Measurements from ENCODE around the gene PCNX3. TPM values are rescaled to one million over a fixed set of nuclear protein-coding genes. Genes with fewer than 3 reads are reported as not detected.

The PCNX3 gene
- total and polyA plus RNA-seq, 2 donors (not counting 3 experiments of a cell fraction or from before 2014, with no cell fraction given), result 42.6 to 53.9 TPM

DNA sequence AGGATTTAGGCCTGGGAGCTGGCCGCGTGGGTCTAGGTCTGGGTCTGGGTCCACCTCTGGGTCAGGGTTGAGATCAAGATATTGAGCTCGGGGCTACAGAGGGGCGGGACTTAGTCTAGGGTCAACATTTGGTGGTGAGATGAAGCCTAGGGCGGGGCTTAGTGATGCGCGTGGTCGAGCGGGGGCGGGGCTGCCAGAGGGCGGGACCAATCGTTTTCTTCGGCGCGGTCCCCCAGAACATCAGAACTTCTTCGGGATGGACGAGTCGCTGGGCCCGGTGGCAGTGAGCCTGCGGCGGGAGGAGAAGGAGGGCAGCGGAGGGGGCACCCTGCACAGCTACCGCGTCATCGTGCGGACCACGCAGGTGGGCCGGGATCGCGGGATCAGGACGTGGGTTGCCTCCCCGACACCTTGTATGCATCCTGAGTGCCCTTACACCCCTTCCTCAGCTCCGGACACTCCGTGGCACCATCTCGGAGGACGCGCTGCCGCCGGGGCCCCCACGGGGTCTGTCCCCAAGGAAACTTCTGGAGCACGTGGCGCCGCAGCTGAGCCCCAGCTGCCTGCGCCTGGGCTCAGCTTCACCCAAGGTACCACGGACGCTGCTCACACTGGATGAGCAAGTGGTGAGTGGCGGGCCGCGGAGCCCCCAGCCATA is 26.6 kb downstream of the PCNX3 start:
- CTCF ChIA-PET, result interaction anchor here (1.1 kb wide), 1 partner anchor 138 kb away, joined by 4 read pairs; no protein-coding TSS in a partner anchor

More for the DNA sequence above, 26.6 kb downstream of the PCNX3 start:
- POLR2A ChIA-PET, result interaction anchor here (1.0 kb wide), 1 partner anchor 11 kb away, joined by 3 read pairs; no protein-coding TSS in a partner anchor
- Histone ChIP-seq H2AFZ (ENCODE audit: low read depth, low read length) (no peak overlapping the region), H4K20me1 (replicated peaks; ENCODE audit: control insufficient read depth, extremely low read depth, insufficient read depth, low read length) (no peaks in the 10 kb centered on the region), H3K36me3 (ENCODE audit: control insufficient read depth in 2 of 2, extremely low read depth in 1 of 2, insufficient read depth in 2 of 2, low read length in 2 of 2) (peaks cover 3 to 22% of the 10 kb centered on the region in 2 experiments), H3K9me1 (replicated peaks; ENCODE audit: control insufficient read depth, extremely low read depth, insufficient read depth, low read length) (no peaks in the 10 kb centered on the region), H3K27me3 (ENCODE audit: control insufficient read depth in 2 of 2, insufficient read depth in 2 of 2, low read length in 2 of 2) (no peaks in the 10 kb centered on the region), H3K9ac (replicated peaks; ENCODE audit: extremely low read depth, insufficient read depth, low read length) (no peak overlapping the region), H3K4me1 (ENCODE audit: control insufficient read depth, extremely low read depth, insufficient read depth, low read length) (peaks cover 48% of the 10 kb centered on the region), H3K79me2 (ENCODE audit: control insufficient read depth, insufficient read depth, low read length) (peaks cover 16% of the 10 kb centered on the region), H3K27ac (ENCODE audit: insufficient read depth, low read depth, low read length) (no peak overlapping the region), H3K9me3 (replicated peaks; ENCODE audit: control insufficient read depth, insufficient read depth, low read length) (no peaks in the 10 kb centered on the region), H3K4me2 (ENCODE audit: insufficient read depth, low read length) (no peak overlapping the region), H3K4me3 (replicated peaks in 1 of 3; ENCODE audit: insufficient read depth in 1 of 3, low read depth in 1 of 3, low read length in 3 of 3) (no peak overlapping the region)
- intact Hi-C loops (cut with micrococcal nuclease), result no loop called here
- FAIRE-seq, result peak; percentile 18
- no peak for TF ChIP-seq MYC (IDR thresholded peaks at IDR 0.05; ENCODE audit: low read depth, low read length)
- TF ChIP-seq FOS (IDR thresholded peaks at IDR 0.05; ENCODE audit: borderline replicate concordance, insufficient read depth, low read length), result no peak
- no peak for TF ChIP-seq GATA2 (IDR thresholded peaks at IDR 0.05; ENCODE audit: insufficient read depth, insufficient read length, low read depth, low read length)
- TF ChIP-seq, protein P1, sequence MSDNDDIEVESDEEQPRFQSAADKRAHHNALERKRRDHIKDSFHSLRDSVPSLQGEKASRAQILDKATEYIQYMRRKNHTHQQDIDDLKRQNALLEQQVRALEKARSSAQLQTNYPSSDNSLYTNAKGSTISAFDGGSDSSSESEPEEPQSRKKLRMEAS (IDR thresholded peaks at IDR 0.05; ENCODE audit: insufficient read depth, insufficient read length), result no peak
- TF ChIP-seq JUN (IDR thresholded peaks at IDR 0.05; ENCODE audit: borderline replicate concordance, insufficient read depth, insufficient read length, low read depth), result no peak
- TF ChIP-seq POLR2AphosphoS5 (IDR thresholded peaks at IDR 0.05; ENCODE audit: insufficient read depth, low read depth, low read length), result no peak
- no peak for TF ChIP-seq POLR2A (IDR thresholded peaks at IDR 0.05; ENCODE audit: low read depth, low read length)
- no peak for TF ChIP-seq EZH2 (IDR thresholded peaks at IDR 0.05; ENCODE audit: borderline replicate concordance, low read depth, low read length, severe bottlenecking)
- TF ChIP-seq, protein P2, sequence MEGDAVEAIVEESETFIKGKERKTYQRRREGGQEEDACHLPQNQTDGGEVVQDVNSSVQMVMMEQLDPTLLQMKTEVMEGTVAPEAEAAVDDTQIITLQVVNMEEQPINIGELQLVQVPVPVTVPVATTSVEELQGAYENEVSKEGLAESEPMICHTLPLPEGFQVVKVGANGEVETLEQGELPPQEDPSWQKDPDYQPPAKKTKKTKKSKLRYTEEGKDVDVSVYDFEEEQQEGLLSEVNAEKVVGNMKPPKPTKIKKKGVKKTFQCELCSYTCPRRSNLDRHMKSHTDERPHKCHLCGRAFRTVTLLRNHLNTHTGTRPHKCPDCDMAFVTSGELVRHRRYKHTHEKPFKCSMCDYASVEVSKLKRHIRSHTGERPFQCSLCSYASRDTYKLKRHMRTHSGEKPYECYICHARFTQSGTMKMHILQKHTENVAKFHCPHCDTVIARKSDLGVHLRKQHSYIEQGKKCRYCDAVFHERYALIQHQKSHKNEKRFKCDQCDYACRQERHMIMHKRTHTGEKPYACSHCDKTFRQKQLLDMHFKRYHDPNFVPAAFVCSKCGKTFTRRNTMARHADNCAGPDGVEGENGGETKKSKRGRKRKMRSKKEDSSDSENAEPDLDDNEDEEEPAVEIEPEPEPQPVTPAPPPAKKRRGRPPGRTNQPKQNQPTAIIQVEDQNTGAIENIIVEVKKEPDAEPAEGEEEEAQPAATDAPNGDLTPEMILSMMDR (IDR thresholded peaks at IDR 0.05; ENCODE audit: extremely low read depth in 1 of 2, insufficient read depth in 1 of 2, low read depth in 1 of 2, low read length in 2 of 2), result no peak
- dilution Hi-C loops (cut with MboI; ENCODE audit: extremely low pct_ligation_motif_present, low sequenced_read_pairs), result no loop called here
- BruUV-seq (replicated peaks), result no TSS peak
- no peak for DNase-seq (ENCODE audit: low read depth, low spot score)
